Central memory CD8-positive, alpha-beta T cell (primary cell): ENCODE results near the gene LMTK2.

Source experiments
- ATAC-seq: fragments of 150-1000 bp; cut with Tn5 transposase; replicated peaks from 2 replicates; pipeline ENCODE4 v1.10.0; 2022; ENCODE audit warnings: mild to moderate bottlenecking, moderate FRiP score, moderate number of reproducible peaks; ENCODE audit not compliant: poor library complexity, severe bottlenecking; ENCODE audit errors: extremely low read depth
- DNase-seq, 2 donors: peaks; one replicate each; pipeline ENCODE4 v3.0.0; 2021; ENCODE audit warnings: low spot score in 2 of 2
- H3K27ac Mint-ChIP-seq: one replicate; pipeline ENCODE4 v1.8.0; 2022; ENCODE audit warnings: low read depth, mild to moderate bottlenecking, moderate library complexity, mixed read lengths
- H3K27me3 Mint-ChIP-seq: one replicate; pipeline ENCODE4 v1.8.0; 2022; ENCODE audit warnings: mixed read lengths
- H3K36me3 Mint-ChIP-seq: one replicate; pipeline ENCODE4 v1.8.0; 2022; ENCODE audit warnings: mild to moderate bottlenecking, moderate library complexity, mixed read lengths; ENCODE audit not compliant: insufficient read depth
- H3K4me1 Mint-ChIP-seq: one replicate; pipeline ENCODE4 v1.8.0; 2022; ENCODE audit warnings: mixed read lengths
- H3K4me3 Mint-ChIP-seq: one replicate; pipeline ENCODE4 v1.8.0; 2022; ENCODE audit warnings: mild to moderate bottlenecking, moderate library complexity, mixed read lengths
- H3K9me3 Mint-ChIP-seq: one replicate; pipeline ENCODE4 v1.8.0; 2022; ENCODE audit warnings: mixed read lengths

Gene LMTK2

DNA sequence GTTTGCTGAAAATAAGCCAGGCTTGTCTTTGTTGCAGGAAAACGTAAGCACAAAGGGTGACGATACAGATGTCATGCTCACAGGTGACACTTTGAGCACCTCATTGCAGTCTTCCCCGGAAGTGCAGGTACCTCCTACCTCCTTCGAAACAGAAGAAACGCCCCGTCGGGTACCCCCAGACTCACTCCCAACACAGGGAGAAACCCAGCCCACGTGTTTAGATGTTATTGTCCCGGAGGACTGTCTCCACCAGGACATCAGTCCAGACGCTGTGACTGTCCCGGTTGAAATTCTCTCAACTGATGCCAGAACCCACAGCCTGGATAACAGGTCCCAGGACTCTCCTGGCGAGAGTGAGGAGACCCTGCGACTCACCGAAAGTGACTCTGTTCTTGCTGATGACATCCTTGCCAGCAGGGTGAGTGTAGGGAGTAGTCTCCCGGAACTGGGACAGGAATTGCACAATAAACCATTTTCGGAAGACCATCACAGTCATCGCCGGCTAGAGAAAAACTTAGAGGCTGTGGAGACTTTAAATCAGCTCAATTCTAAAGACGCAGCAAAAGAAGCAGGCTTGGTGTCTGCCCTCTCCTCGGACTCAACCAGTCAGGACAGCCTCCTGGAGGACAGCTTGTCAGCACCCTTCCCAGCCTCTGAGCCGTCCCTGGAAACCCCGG lies 86.3 kb downstream of the LMTK2 start:
- H3K27me3 Mint-ChIP-seq, result no peaks in the 10 kb centered on the region
- no peak overlapping the region for H3K4me3 Mint-ChIP-seq
- peaks cover 34% of the 10 kb centered on the region for H3K36me3 Mint-ChIP-seq
- H3K4me1 Mint-ChIP-seq, result no peaks in the 10 kb centered on the region
- no peaks in the 10 kb centered on the region for H3K9me3 Mint-ChIP-seq
- DNase-seq, result no peak
- no peak overlapping the region for H3K27ac Mint-ChIP-seq
- ATAC-seq, result no peak

GRCh38 chr7:98193474-98194180 lies 87.0 kb downstream of the LMTK2 start:
- no peak for DNase-seq
- H3K27ac Mint-ChIP-seq, result no peak overlapping the region
- no peak for ATAC-seq
- no peaks in the 10 kb centered on the region for H3K9me3 Mint-ChIP-seq
- no peaks in the 10 kb centered on the region for H3K4me1 Mint-ChIP-seq
- H3K36me3 Mint-ChIP-seq, result peaks cover 33% of the 10 kb centered on the region
- H3K27me3 Mint-ChIP-seq, result no peaks in the 10 kb centered on the region
- H3K4me3 Mint-ChIP-seq, result no peak overlapping the region

DNA sequence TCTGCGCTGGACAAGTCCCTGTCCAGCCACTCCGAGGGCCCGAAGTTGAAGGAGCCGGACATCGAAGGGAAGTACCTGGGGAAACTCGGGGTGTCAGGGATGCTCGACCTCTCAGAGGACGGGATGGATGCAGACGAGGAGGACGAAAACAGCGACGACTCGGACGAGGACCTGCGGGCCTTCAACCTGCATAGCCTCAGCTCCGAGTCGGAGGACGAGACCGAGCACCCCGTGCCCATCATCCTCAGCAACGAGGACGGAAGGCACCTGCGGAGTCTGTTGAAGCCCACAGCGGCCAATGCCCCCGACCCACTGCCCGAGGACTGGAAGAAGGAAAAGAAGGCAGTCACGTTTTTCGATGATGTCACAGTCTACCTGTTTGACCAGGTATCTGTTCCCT lies 87.5 kb downstream of the LMTK2 start:
- Mint-ChIP-seq H3K27me3 (no peaks in the 10 kb centered on the region), H3K27ac (no peak overlapping the region), H3K4me3 (no peak overlapping the region), H3K9me3 (no peaks in the 10 kb centered on the region), H3K36me3 (peaks cover 36% of the 10 kb centered on the region), H3K4me1 (no peaks in the 10 kb centered on the region)
- no peak for ATAC-seq
- no peak for DNase-seq

- H3K27me3 Mint-ChIP-seq, result no peaks in the 10 kb centered on the region
- no peak overlapping the region for H3K27ac Mint-ChIP-seq
- H3K4me1 Mint-ChIP-seq, result peaks cover 1% of the 10 kb centered on the region
- H3K9me3 Mint-ChIP-seq, result no peaks in the 10 kb centered on the region
- peaks cover 36% of the 10 kb centered on the region for H3K36me3 Mint-ChIP-seq
- DNase-seq (no peak), ATAC-seq (no peak)
- H3K4me3 Mint-ChIP-seq, result no peak overlapping the region
Measured at GRCh38 chr7:98194672-98195457, 88.2 kb downstream of the LMTK2 start.

- no peak for DNase-seq
- Mint-ChIP-seq H3K9me3 (no peaks in the 10 kb centered on the region), H3K27ac (no peak overlapping the region), H3K27me3 (no peaks in the 10 kb centered on the region), H3K4me3 (no peak overlapping the region), H3K36me3 (peaks cover 30% of the 10 kb centered on the region), H3K4me1 (peaks cover 20% of the 10 kb centered on the region)
- ATAC-seq, result no peak
Measured at GRCh38 chr7:98196706-98197605, 90.3 kb downstream of the LMTK2 start.

DNA sequence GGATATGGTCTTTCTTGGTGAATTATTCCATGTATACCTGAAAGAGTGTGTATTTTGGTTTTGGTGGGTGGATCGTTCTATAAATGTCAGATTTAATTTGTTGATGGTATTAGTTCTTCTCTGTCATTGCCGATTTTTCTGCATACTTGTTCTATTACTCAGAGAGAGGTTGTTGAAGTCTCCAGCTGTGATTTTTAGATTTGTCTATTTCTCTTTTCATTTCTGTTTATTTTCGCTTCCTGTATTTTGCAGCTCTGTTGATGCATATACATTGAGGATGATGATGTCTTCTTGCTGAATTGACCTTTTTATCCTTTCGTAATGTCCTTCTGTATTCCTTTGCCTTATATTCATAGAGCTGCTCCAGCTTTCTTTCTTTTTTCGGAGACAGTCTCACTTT lies 92.5 kb downstream of the LMTK2 start:
- Mint-ChIP-seq H3K9me3 (no peaks in the 10 kb centered on the region), H3K4me1 (peaks cover 31% of the 10 kb centered on the region), H3K27ac (no peak overlapping the region), H3K36me3 (peaks cover 18% of the 10 kb centered on the region), H3K27me3 (no peaks in the 10 kb centered on the region), H3K4me3 (no peak overlapping the region)
- no peak for DNase-seq
- no peak for ATAC-seq

GRCh38 chr7:98200364-98200763 lies 93.7 kb downstream of the LMTK2 start:
- peak overlapping the region; percentile 79 for H3K27ac Mint-ChIP-seq
- no peak for ATAC-seq

DNA sequence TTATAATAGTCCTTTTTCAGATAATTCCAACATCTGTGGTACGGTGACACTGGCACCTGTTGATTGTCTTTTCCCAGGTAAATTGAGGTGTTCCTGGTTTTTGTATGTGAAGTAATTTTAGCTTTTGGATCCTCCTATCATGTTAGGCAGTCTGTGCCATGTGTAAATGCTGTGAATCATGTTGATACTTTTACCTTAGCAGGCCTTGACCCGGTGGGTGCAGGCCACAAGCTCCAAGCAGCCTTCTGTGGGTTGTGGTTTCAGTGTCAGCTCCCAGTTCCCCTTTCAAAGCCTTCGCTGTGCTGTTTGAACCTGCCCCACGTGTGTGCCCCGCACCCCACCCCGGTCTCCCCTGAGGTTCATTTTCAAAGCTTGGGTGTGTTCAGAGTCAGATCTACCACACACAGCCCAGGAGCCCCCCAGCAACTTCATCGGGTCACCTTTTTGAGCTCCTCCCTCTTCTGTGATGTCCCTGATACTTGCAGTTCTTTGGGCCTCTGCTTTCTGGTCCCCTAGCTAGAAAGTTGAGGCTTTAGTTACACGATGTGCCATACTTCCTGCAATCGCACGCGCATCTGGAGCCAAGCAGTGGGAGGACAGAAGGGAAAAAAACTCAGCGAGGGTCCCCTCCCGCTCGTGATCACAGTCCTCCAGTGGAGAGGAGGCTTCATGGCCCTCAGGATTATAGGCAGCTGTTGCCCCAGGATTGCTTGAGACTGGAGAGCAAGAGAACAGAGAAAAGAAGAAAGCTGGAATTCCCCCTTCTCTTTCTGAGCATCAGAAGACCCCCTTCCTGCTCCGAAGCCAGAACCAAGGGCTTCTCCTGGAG lies 95.9 kb downstream of the LMTK2 start:
- Mint-ChIP-seq H3K4me3 (peak overlapping the region; percentile 54), H3K27ac (peak overlapping the region; percentile 47), H3K4me1 (peaks cover 31% of the 10 kb centered on the region), H3K27me3 (no peaks in the 10 kb centered on the region), H3K36me3 (peaks cover 27% of the 10 kb centered on the region), H3K9me3 (no peaks in the 10 kb centered on the region)
- DNase-seq (peak; percentile 24 to 41), ATAC-seq (peak; percentile 84)

More at GRCh38 chr7:98200364-98200763, 93.7 kb downstream of the LMTK2 start:
- peaks cover 19% of the 10 kb centered on the region for H3K36me3 Mint-ChIP-seq
- no peak overlapping the region for H3K4me3 Mint-ChIP-seq
- H3K27me3 Mint-ChIP-seq, result no peaks in the 10 kb centered on the region
- peaks cover 31% of the 10 kb centered on the region for H3K4me1 Mint-ChIP-seq
- no peak for DNase-seq
- no peaks in the 10 kb centered on the region for H3K9me3 Mint-ChIP-seq

DNA sequence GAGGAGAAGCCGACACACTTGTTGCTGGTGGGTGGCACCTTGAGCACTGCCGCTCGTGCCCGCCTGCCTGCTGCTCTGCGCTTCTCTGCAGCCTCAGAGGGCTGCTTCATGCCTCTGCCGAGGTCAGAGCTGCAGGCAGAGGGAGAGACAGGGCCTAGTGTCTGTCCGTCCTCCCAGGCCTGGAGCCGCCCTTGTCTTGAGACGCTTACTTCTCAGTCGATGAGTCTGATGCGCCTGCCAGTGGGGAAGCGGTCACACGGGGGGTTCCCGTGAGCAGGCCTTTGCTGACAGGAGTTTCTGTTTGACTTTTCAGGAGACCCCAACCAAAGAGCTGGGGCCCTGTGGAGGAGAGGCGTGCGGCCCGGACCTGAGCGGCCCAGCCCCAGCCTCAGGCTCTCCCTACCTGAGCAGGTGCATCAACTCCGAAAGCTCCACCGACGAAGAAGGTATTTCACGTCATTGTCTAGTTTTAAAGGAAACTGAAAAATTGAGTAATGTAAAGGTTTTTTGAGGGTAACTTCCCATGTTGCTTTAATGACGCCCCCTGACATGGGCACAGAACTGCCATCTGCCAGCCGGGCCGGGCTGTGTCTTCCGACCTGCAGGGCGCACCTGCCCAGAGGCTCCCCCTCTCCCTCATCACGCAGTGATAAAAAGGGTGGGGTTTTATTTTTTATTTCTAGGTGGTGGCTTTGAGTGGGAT lies 96.8 kb downstream of the LMTK2 start:
- Mint-ChIP-seq H3K36me3 (peaks cover 27% of the 10 kb centered on the region), H3K27ac (peak overlapping the region; percentile 47), H3K4me3 (peak overlapping the region; percentile 41), H3K27me3 (no peaks in the 10 kb centered on the region), H3K4me1 (peaks cover 31% of the 10 kb centered on the region), H3K9me3 (no peaks in the 10 kb centered on the region)
- DNase-seq, result no peak
- ATAC-seq, result no peak

GRCh38 chr7:98203964-98204605 lies 97.4 kb downstream of the LMTK2 start:
- Mint-ChIP-seq H3K27me3 (no peaks in the 10 kb centered on the region), H3K27ac (no peak overlapping the region), H3K36me3 (peaks cover 26% of the 10 kb centered on the region), H3K9me3 (no peaks in the 10 kb centered on the region), H3K4me3 (peak overlapping the region; percentile 41), H3K4me1 (peaks cover 31% of the 10 kb centered on the region)
- DNase-seq (no peak), ATAC-seq (no peak)

GRCh38 chr7:98204670-98205069 lies 98.0 kb downstream of the LMTK2 start:
- ATAC-seq (no peak), DNase-seq (no peak)
- H3K27me3 Mint-ChIP-seq, result no peaks in the 10 kb centered on the region
- no peak overlapping the region for H3K27ac Mint-ChIP-seq
- H3K4me3 Mint-ChIP-seq, result no peak overlapping the region
- H3K9me3 Mint-ChIP-seq, result no peaks in the 10 kb centered on the region
- peaks cover 25% of the 10 kb centered on the region for H3K36me3 Mint-ChIP-seq
- peaks cover 31% of the 10 kb centered on the region for H3K4me1 Mint-ChIP-seq
